KMS-11 (cell line): ENCODE measurements around the gene ALG3.

ENCODE experiments used
- H2AFZ ChIP-seq: fragments of 200-600 bp; sonication (generic); 2 replicates; pipeline ENCODE4 v1.6.1; 2016; ENCODE audit warnings: antibody characterized with exemption, mixed run types, low read depth
- H3K27ac ChIP-seq: fragments of 200-600 bp; sonication (generic); 2 replicates; pipeline ENCODE4 v1.6.1; 2016; ENCODE audit warnings: mild to moderate bottlenecking, mixed run types
- H3K27me3 ChIP-seq: fragments of 200-600 bp; sonication (generic); 2 replicates; pipeline ENCODE4 v1.6.1; 2017; ENCODE audit warnings: mild to moderate bottlenecking, low read depth, mixed run types, moderate library complexity; ENCODE audit not compliant: insufficient read depth
- H3K36me3 ChIP-seq: fragments of 200-600 bp; sonication (generic); 2 replicates; pipeline ENCODE4 v1.6.1; 2017; ENCODE audit warnings: mild to moderate bottlenecking, mixed run types; ENCODE audit not compliant: insufficient read depth
- H3K4me1 ChIP-seq: fragments of 200-600 bp; sonication (generic); 2 replicates; pipeline ENCODE4 v1.6.1; 2016; ENCODE audit warnings: mild to moderate bottlenecking, low read depth, mixed run types; ENCODE audit not compliant: poor library complexity, severe bottlenecking
- H3K4me2 ChIP-seq: fragments of 200-600 bp; sonication (generic); 2 replicates; pipeline ENCODE4 v1.7.0; 2016; ENCODE audit warnings: mild to moderate bottlenecking, mixed run types
- H3K4me3 ChIP-seq: fragments of 200-600 bp; sonication (generic); IDR thresholded peaks from 2 replicates; pipeline ENCODE4 v1.6.1; 2017; ENCODE audit warnings: low read depth, low read length, mixed read lengths; ENCODE audit not compliant: insufficient read depth
- H3K79me2 ChIP-seq: fragments of 200-600 bp; sonication (generic); 2 replicates; pipeline ENCODE4 v1.6.1; 2016; ENCODE audit warnings: low read depth, mixed run types; ENCODE audit not compliant: insufficient read depth
- H3K9ac ChIP-seq: fragments of 200-600 bp; sonication (generic); 2 replicates; pipeline ENCODE4 v1.6.1; 2016; ENCODE audit warnings: mild to moderate bottlenecking, mixed run types
- H4K20me1 ChIP-seq: fragments of 200-600 bp; sonication (generic); 2 replicates; pipeline ENCODE4 v1.6.1; 2016; ENCODE audit warnings: mild to moderate bottlenecking, mixed run types; ENCODE audit not compliant: insufficient read depth
- TF ChIP-seq, protein P1 (sequence below): fragments of 200-600 bp; sonication (generic); conservative IDR thresholded peaks from 2 replicates; pipeline ENCODE4 v1.6.1; 2017; ENCODE audit warnings: low read depth, mild to moderate bottlenecking, antibody characterized with exemption, low read length, moderate library complexity, mixed read lengths

ALG3 gene

DNA sequence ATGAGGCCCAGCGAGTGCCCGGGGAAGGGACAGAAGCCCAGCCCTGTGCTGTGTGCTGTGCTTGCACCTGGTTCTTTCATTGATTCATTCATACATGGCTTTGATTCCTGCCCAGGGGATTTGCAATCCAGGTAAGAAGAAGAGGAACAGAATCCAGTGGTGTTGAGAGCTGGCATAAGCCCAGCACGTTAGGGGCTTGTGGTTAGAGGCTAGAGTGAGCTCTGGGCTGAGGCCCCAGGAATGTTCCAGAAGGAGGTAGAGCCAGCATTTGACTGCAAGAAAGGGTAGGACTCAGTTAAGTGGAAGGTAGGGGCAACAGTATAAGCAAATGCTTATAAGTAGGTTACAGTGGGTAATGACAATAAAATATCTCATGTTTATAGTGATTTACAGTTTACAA lies 17.1 kb downstream of the ALG3 start:
- Histone ChIP-seq H4K20me1 (no peaks in the 10 kb centered on the region), H3K27ac (no peak overlapping the region), H3K4me3 (no peak overlapping the region), H3K9ac (no peak overlapping the region), H3K4me2 (no peak overlapping the region), H2AFZ (no peak overlapping the region), H3K79me2 (no peaks in the 10 kb centered on the region), H3K36me3 (no peaks in the 10 kb centered on the region), H3K27me3 (peaks cover 35% of the 10 kb centered on the region), H3K4me1 (no peaks in the 10 kb centered on the region)
- TF ChIP-seq, protein P1, sequence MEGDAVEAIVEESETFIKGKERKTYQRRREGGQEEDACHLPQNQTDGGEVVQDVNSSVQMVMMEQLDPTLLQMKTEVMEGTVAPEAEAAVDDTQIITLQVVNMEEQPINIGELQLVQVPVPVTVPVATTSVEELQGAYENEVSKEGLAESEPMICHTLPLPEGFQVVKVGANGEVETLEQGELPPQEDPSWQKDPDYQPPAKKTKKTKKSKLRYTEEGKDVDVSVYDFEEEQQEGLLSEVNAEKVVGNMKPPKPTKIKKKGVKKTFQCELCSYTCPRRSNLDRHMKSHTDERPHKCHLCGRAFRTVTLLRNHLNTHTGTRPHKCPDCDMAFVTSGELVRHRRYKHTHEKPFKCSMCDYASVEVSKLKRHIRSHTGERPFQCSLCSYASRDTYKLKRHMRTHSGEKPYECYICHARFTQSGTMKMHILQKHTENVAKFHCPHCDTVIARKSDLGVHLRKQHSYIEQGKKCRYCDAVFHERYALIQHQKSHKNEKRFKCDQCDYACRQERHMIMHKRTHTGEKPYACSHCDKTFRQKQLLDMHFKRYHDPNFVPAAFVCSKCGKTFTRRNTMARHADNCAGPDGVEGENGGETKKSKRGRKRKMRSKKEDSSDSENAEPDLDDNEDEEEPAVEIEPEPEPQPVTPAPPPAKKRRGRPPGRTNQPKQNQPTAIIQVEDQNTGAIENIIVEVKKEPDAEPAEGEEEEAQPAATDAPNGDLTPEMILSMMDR, result no peak

DNA sequence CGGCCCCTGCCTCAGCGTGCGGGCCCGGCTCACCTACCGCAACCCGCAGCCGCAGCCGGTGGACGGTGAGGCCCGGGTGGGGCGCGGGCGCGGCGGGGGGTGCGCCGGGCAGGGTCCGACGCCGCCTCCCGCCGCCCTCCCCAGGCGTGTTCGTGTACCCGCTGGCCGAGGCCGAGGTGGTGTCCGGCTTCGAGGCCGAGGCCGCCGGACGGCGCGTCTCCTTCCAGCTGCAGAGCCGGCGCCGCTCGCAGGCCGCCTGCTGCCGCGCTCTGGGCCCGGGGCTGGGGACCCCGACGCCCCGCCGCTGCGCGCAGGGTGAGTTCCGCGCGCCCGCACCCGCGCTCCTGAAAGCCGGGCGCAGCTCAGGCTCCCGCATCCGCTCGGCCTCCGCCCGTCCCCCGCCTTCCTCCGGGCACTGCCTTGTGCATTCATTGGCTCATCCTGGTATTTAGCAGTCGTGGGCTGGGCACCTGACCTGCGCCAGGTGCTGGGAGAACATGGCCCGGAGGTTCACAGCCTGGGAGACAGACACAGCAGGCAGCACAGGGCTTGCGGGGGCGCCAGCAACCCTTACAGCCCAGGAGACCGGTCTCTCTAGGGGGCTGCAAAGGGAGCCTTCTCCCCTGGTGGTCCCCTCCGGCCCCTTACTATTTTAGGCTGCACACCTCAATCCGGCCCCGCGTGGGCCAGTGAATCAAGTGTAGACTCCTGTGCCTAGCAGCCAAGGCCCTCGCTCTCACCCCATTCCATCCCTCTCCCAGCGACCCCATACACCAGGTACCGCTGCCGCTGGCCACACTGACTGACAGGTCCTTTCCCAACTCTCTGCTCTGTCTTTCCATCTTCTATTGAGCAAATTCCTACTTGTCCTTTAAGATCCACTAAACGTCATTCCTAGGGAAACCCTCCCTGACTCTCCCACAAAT lies 17.9 kb downstream of the ALG3 start:
- Histone ChIP-seq H3K79me2 (no peaks in the 10 kb centered on the region), H3K4me2 (peak overlapping the region; percentile 94; the same call in 1 of the 2 replicates), H3K27ac (no peak overlapping the region), H2AFZ (no peak overlapping the region; the same call in 1 of the 2 replicates), H3K27me3 (peaks cover 35% of the 10 kb centered on the region), H3K9ac (no peak overlapping the region), H3K36me3 (no peaks in the 10 kb centered on the region), H4K20me1 (no peaks in the 10 kb centered on the region), H3K4me1 (no peaks in the 10 kb centered on the region), H3K4me3 (no peak overlapping the region)
- TF ChIP-seq, protein P1, result no peak

DNA sequence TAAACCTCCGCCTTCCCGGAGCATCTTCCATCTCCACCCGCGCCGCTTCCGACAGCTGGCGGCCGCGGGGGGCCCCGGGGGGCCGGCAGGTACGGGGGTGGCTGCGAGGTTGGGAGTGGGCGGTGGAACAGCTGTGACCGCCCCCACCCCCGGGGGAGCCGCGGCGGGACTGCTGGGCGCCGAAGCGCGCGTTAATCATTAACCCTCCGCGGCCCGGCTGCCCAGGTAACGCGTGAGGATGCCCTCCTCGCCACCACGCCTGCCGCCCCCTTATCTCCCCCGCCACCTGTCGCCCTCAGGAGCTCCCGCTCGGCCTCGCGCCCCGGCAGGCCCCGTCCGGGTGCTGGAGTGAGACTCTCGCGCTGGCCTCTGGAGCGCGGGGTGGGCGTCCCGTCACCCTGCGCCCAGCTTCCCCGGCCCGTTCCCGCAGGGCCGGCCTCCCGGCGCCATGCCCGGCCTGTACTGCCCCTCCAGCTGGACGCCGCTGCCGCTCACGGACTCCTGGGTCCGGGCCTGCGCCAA lies 18.6 kb downstream of the ALG3 start:
- Histone ChIP-seq H3K27me3 (peaks cover 35% of the 10 kb centered on the region), H3K4me1 (no peaks in the 10 kb centered on the region), H3K9ac (no peak overlapping the region), H3K4me3 (peak overlapping the region; percentile 23), H4K20me1 (no peaks in the 10 kb centered on the region), H3K4me2 (peak overlapping the region; percentile 94), H3K27ac (no peak overlapping the region), H2AFZ (peak overlapping the region; percentile 88), H3K36me3 (no peaks in the 10 kb centered on the region), H3K79me2 (no peaks in the 10 kb centered on the region)
- TF ChIP-seq, protein P1, result no peak

- no peak within 1 kb of the TSS for H3K9ac ChIP-seq
- peak within 1 kb of the TSS; percentile 88 for H2AFZ ChIP-seq
- no peaks in the 10 kb centered on the region for H3K36me3 ChIP-seq
- peak within 1 kb of the TSS; percentile 24 for H3K4me3 ChIP-seq
- no peaks in the 10 kb centered on the region for H4K20me1 ChIP-seq
- TF ChIP-seq, protein P1, result no peak
- no peak within 1 kb of the TSS for H3K27ac ChIP-seq
- peak within 1 kb of the TSS; percentile 94 for H3K4me2 ChIP-seq
- no peaks in the 10 kb centered on the region for H3K79me2 ChIP-seq
- H3K27me3 ChIP-seq, result peaks cover 35% of the 10 kb centered on the region
- no peaks in the 10 kb centered on the region for H3K4me1 ChIP-seq
Measured at GRCh38 chr3:184229394-184230080, 19.2 kb downstream of the ALG3 start, which contains the start of gene VWA5B2. Gene VWA5B2 (plus strand): TSS chr3:184229585. CDS start chr3:184230529, 944 bp downstream.
